PFSK-1 (cell line): ENCODE data around the gene HECTD2.

ENCODE experiments used
- FOXP2 ChIP-seq: optimal IDR thresholded peaks from 2 replicates; pipeline ENCODE3; 2011; ENCODE audit warnings: borderline replicate concordance, control low read depth, inconsistent platforms; ENCODE audit not compliant: insufficient read depth; ENCODE audit errors: extremely low read length, extremely low read depth
- POLR2AphosphoS5 ChIP-seq: IDR thresholded peaks from 2 replicates; pipeline ENCODE4 v1.6.1; 2012; ENCODE audit warnings: low read depth, mild to moderate bottlenecking, control low read depth, low read length, moderate library complexity
- REST ChIP-seq, 2 experiments: IDR thresholded peaks; 2 replicates each; pipeline versions ENCODE4 v1.6.1 to v1.8.0; 2011 to 2012; ENCODE audit warnings: low read depth in 2 of 2, low read length in 2 of 2, control low read depth in 1 of 2, inconsistent platforms in 1 of 2, mild to moderate bottlenecking in 1 of 2, moderate library complexity in 1 of 2; ENCODE audit not compliant: insufficient read depth in 1 of 2
- SIN3A ChIP-seq: IDR thresholded peaks from 2 replicates; pipeline ENCODE4 v1.6.1; 2012; ENCODE audit warnings: mild to moderate bottlenecking, low read length, moderate library complexity, borderline replicate concordance; ENCODE audit not compliant: insufficient read depth
- TAF1 ChIP-seq: IDR thresholded peaks from 2 replicates; pipeline ENCODE4 v1.6.1; 2012; ENCODE audit warnings: low read length, control low read depth, borderline replicate concordance; ENCODE audit not compliant: insufficient read depth

The HECTD2 gene

GRCh38 chr10:91557651-91558111 is 147.5 kb downstream of the HECTD2 start:
- TF ChIP-seq TAF1 (no peak), POLR2AphosphoS5 (no peak), SIN3A (no peak)

GRCh38 chr10:91558473-91558872 is 148.3 kb downstream of the HECTD2 start:
- TF ChIP-seq POLR2AphosphoS5 (no peak), SIN3A (no peak), TAF1 (no peak), FOXP2 (no peak), REST (IDR thresholded peaks at IDR 0.05; ENCODE audit: insufficient read depth in 1 of 2, low read depth in 2 of 2, low read length in 2 of 2) (no peak)

DNA sequence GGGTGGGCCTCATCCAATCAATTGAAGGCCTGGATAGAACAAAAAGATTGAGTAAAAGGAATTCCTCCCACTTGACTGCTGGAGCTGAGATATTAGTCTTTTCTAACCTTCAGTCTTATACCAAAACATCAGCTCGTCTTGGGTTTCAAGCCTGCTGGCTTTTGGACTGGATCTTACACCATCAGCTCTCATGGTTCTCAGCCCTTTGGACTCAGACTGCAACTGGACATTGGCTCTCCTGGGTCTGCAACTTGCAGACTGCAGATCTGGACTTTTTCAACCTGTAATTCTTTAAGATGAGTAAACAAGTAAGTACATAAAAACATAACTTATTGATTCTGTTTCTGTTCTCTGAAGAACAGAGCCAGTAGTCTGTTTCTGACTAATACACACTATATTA is 149.0 kb downstream of the HECTD2 start:
- TF ChIP-seq TAF1 = no peak
- no peak for TF ChIP-seq REST (IDR thresholded peaks at IDR 0.05; ENCODE audit: insufficient read depth in 1 of 2, low read depth in 2 of 2, low read length in 2 of 2)
- TF ChIP-seq POLR2AphosphoS5 = no peak

- TF ChIP-seq SIN3A (no peak), POLR2AphosphoS5 (no peak), REST (IDR thresholded peaks at IDR 0.05; ENCODE audit: insufficient read depth in 1 of 2, low read depth in 2 of 2, low read length in 2 of 2) (no peak), FOXP2 (no peak), TAF1 (no peak)
These were observed 149.6 kb downstream of the HECTD2 start for GRCh38 chr10:91559750-91560149.

GRCh38 chr10:91562839-91563581 is 152.9 kb downstream of the HECTD2 start:
- TF ChIP-seq POLR2AphosphoS5 (no peak), TAF1 (no peak), REST (IDR thresholded peaks at IDR 0.05; ENCODE audit: insufficient read depth in 1 of 2, low read depth in 2 of 2, low read length in 2 of 2) (no peak), FOXP2 (no peak), SIN3A (no peak)
